Activated CD8-positive, alpha-beta memory T cell treated with anti-CD3 and anti-CD28 coated beads for 4 hours (primary cell): ENCODE results near the gene C6orf89.

Experiments used
- DNase-seq, 2 donors: peaks; one replicate each; pipeline ENCODE4 v3.0.0-alpha.2; 2020; ENCODE audit warnings: low read depth in 2 of 2

C6orf89 gene

GRCh38 chr6:36968266-36968977 is 82.7 kb downstream of the C6orf89 start:
- no peak for DNase-seq

GRCh38 chr6:36969240-36969691 is 83.5 kb downstream of the C6orf89 start:
- no peak for DNase-seq

GRCh38 chr6:36969988-36970891 is 84.5 kb downstream of the C6orf89 start:
- DNase-seq: no peak

GRCh38 chr6:36970892-36971842 is 85.4 kb downstream of the C6orf89 start:
- no peak for DNase-seq

- DNase-seq: no peak
Measured at GRCh38 chr6:36971921-36972673, 86.3 kb downstream of the C6orf89 start.

DNA sequence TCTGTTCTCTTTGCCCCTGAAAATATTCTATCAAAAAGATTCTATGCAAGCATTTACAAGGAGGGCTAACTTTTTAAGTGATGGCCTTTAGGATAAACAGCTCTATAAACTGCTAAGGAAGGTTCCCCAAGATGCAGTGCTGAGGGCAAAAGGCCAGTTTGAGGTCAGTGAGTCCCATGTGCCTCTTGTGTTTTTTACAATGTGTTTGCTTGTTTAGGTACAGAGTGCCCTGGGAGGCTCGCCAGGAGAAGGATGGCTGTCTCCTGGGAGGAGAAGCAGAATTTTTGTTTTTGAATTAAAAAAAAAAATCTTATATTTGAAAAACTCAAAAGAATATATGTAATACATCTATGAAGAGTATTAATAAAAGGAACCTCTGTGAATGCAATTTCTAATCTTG is 87.4 kb downstream of the C6orf89 start:
- no peak for DNase-seq

GRCh38 chr6:36973647-36974046 is 87.9 kb downstream of the C6orf89 start:
- DNase-seq: no peak

GRCh38 chr6:36975231-36976006 is 89.7 kb downstream of the C6orf89 start:
- no peak for DNase-seq

DNA sequence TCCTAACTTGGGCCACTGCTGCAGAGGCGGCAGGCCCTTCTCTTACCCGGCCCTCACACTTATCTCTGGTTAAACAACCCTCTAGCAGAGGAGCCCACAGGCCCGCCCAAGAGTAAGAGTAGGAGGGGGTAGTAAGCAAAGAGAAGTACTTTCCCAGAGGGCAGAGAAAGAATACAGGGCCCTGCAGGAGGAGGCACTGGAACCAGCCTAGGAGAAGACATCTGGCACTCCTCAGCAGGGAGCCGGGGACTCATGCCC is 90.2 kb downstream of the C6orf89 start:
- no peak for DNase-seq

DNA sequence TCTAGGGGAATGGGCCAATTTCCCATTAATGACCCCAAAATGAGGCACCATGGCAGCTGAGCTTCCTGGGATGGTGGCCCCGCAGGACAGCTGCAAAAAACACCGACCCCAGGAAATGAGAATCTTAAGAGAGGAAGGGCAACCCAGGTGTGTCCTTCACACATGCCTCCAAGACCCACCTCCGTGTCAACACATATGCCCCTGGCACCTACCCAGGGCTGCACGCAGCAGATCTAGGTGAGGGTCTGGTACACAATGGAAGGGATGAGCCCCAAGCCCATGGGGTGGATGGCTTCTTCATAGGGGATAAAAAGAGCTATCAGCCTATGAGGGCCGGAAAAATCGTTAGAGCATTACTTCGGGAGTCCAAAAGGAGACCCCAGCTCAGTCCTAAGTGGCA is 90.8 kb downstream of the C6orf89 start:
- no peak for DNase-seq

DNA sequence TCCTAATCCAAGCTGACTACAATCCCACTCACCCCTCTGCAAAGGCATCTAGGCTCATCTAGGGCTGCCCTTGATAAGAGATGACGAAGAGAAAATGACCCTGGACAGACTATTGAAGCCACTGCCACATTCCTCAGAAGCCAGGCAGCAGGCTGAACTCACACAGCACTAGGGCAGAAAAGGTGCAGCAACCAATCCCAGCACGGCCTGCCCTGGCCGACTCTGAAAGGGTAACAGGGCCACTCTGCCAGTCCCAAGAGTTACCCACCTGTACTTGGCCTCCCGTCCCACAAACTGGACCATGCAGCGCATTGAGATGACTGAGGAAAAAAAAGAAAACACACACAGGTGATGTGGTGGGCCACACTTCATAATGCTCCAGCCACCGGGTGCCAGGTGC is 91.2 kb downstream of the C6orf89 start:
- DNase-seq: no peak

DNA sequence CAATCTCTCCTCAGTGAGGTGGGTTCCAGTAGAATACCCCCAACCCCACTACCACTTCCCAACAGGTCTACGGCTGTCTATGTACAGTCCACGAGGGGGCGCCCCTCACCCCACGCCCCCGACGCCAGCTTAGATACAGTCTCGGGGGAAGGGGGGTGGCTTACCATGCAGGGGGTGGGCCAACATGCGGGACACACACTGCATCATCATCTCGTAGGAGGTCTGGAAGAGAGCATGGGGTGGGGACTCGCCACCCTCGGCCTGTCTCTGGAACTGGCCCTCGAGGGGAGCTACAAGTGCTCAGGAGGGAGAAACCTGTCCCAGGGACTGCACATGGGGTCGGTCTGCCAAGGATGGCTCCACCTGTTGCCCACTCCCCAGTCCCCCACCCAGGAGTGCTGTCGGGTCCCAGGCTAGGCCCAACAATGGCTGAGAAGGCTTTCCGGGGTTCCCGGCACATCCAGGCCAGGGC is 91.8 kb downstream of the C6orf89 start:
- DNase-seq: no peak
